HG02571 (cell line): Measurements from ENCODE around the gene OAS3.
"Not testable (repeated sequence)": the region's sequence is repeated elsewhere in the genome, so short reads cannot be mapped to it uniquely, and the experiment has no call there.

Experiments
- ATAC-seq: cut with Tn5 transposase; IDR thresholded peaks from one replicate; pipeline ENCODE4 v1.9.1; 2021; ENCODE audit warnings: mild to moderate bottlenecking, moderate library complexity; ENCODE audit not compliant: unreplicated experiment

The OAS3 gene

GRCh38 chr12:112947761-112948160 is 9.5 kb downstream of the OAS3 start:
- ATAC-seq = no peak

DNA sequence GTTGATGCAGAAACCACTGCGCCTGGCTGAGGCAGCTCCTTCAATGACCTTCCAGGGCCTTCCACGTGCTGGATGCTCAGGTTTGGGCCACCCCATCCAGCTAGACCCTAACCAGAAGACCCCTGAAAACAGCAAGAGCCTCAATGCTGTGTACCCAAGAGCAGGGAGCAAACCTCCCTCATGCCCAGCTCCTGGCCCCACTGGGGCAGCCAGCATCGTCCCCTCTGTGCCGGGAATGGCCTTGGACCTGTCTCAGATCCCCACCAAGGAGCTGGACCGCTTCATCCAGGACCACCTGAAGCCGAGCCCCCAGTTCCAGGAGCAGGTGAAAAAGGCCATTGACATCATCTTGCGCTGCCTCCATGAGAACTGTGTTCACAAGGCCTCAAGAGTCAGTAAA is 10.5 kb downstream of the OAS3 start:
- ATAC-seq = no peak

DNA sequence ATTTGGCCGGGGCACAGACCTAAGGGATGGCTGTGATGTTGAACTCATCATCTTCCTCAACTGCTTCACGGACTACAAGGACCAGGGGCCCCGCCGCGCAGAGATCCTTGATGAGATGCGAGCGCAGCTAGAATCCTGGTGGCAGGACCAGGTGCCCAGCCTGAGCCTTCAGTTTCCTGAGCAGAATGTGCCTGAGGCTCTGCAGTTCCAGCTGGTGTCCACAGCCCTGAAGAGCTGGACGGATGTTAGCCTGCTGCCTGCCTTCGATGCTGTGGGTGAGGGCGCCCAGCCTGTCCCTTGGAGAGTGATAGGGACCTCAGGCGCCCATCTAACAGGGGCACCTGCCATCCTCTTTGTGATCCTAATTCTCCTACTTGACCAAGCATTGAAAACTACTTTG is 12.4 kb downstream of the OAS3 start:
- ATAC-seq = no peak

DNA sequence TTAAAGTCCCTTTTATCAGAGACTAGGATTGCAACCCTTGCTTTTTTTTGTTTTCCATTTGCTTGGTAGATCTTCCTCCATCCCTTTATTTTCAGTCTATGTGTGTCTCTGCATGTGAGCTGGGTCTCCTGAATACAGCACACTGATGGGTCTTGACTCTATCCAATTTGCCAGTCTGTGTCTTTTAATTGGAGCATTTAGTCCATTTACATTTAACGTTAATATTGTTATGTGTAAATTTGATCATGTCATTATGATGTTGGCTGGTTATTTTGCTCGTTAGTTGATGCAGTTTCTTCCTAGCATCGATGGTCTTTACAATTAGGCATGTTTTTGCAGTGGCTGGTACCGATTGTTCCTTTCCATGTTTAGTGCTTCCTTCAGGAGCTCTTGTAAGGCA is 18.9 kb downstream of the OAS3 start:
- ATAC-seq = not testable (repeated sequence)

GRCh38 chr12:112961074-112961473 is 22.8 kb downstream of the OAS3 start:
- no peak for ATAC-seq

GRCh38 chr12:112961536-112961935 is 23.3 kb downstream of the OAS3 start:
- ATAC-seq = no peak

DNA sequence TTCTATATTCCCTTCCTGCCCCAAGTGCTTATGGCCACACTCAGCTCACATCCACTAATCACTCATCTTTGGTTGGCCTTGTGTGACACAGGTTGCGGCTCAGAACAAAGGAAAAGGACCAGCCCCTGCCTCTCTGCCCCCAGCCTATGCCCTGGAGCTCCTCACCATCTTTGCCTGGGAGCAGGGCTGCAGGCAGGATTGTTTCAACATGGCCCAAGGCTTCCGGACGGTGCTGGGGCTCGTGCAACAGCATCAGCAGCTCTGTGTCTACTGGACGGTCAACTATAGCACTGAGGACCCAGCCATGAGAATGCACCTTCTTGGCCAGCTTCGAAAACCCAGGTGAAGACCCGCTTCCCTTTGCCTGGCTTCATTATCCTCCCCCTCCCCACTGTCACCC is 24.3 kb downstream of the OAS3 start:
- ATAC-seq = no peak

DNA sequence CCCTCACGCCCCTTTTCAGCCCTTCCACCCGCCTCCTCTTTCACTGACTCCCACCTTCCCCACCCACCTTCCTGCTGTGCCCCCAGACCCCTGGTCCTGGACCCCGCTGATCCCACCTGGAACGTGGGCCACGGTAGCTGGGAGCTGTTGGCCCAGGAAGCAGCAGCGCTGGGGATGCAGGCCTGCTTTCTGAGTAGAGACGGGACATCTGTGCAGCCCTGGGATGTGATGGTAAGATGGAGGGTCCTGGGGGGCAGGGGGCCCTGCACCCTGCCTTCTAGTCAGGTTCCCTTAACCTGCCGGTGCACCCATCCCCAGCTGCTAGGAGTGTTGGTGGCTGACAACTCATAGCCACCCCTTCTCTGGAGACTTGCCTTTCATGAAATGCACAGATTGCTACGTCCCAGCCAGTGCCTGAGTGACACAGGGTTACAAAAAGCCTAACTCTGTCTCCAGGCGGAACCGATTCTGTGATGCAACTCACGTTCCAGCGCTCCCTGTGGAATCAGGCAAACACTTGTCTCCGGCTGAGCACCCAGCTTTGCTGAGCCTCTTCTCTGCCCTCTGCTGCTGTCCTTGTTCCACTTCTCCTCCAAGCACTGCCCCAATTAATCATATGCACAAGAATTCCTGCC is 25.1 kb downstream of the OAS3 start:
- ATAC-seq = no peak

DNA sequence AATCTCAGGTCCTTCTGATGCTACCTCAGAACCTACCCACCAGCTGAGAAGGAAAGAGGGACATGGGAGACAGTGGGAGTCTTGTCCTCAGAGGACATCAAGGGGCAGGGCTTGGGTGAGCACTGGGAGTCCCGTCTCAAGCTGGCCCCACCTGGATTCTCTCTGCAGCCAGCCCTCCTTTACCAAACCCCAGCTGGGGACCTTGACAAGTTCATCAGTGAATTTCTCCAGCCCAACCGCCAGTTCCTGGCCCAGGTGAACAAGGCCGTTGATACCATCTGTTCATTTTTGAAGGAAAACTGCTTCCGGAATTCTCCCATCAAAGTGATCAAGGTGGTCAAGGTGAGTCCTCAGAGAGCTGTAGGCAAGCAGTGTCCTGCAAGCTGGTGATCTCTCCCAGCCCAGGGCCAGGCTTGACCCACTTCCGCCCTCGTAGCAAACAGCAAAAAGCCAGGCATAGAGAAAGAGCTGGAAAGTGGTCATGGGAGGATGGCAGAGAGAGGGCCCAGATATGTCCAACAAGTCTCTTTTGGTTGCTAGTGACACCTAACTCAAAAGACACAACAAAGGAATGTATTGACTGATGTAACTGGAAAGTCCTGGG is 25.9 kb downstream of the OAS3 start:
- ATAC-seq = no peak

DNA sequence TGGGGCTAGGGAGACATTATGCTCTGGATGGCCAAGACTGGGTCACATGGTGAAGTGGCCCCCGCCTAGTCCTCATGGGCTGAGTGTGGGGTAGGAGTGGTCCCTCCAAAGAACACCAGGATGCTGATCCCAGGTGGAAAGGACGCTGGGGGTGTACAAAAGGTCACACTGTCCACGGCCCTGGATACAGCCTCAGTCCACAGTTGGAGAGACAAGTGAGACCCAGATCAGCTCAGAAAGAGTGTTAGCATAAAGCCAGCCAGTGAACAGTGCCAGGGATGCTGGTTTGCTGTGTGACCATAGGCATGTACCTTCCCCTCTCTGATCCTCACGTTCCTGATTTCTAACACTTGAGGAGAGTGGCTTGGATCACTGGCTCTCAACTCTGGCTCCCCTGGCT is 26.6 kb downstream of the OAS3 start:
- ATAC-seq = no peak

DNA sequence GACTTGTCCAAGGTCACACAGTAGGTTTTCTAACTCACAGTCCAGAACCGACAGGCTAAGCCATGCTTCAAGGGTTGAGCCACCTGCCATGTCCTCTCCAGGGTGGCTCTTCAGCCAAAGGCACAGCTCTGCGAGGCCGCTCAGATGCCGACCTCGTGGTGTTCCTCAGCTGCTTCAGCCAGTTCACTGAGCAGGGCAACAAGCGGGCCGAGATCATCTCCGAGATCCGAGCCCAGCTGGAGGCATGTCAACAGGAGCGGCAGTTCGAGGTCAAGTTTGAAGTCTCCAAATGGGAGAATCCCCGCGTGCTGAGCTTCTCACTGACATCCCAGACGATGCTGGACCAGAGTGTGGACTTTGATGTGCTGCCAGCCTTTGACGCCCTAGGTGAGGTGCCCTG is 27.4 kb downstream of the OAS3 start:
- no peak for ATAC-seq

- no peak for ATAC-seq
Measured at GRCh38 chr12:112967306-112967705, 29.0 kb downstream of the OAS3 start.

DNA sequence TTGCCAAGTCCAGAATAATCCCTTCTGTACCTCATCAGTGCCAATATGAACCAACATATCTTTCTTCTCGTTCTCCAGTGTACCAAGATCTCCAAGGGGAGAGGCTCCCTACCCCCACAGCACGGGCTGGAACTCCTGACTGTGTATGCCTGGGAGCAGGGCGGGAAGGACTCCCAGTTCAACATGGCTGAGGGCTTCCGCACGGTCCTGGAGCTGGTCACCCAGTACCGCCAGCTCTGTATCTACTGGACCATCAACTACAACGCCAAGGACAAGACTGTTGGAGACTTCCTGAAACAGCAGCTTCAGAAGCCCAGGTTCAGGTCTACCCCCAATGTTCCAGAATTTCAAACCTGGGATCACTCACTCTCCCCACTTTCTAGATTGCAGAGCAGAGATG is 29.6 kb downstream of the OAS3 start:
- ATAC-seq = no peak

- no peak for ATAC-seq
Measured at GRCh38 chr12:112969547-112970306, 31.5 kb downstream of the OAS3 start.

- no peak for ATAC-seq
Measured at GRCh38 chr12:112970391-112970790, 32.1 kb downstream of the OAS3 start.

GRCh38 chr12:112971248-112971647 is 33.0 kb downstream of the OAS3 start:
- no peak for ATAC-seq

GRCh38 chr12:112973011-112973735 is 34.9 kb downstream of the OAS3 start:
- ATAC-seq = no peak

GRCh38 chr12:112973818-112974231 is 35.6 kb downstream of the OAS3 start:
- no peak for ATAC-seq

GRCh38 chr12:112974904-112975303 is 36.6 kb downstream of the OAS3 start:
- ATAC-seq = no peak

DNA sequence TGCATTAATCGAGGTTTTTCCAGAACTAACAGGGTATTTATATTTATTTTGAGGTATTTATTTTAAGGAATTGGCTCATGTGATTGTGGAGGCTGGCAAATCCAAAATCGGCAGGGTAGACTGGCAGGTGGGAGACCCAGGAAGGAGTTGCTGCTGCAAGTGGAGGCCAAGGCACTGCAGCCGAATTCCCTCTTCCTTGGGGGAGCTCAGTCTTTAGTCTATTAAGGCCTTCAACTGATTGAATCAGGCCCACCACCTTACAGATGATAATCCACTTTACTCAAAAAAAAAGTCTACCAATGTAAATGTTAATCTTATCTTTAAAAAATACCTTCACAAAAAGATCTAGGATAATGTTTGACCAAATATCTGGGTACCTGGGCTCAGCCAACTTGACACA is 38.9 kb downstream of the OAS3 start:
- ATAC-seq = no peak

GRCh38 chr12:112977641-112978040 is 39.4 kb downstream of the OAS3 start:
- ATAC-seq = no peak
